ENCODE data around the gene PTPRG.

The PTPRG gene

DNA sequence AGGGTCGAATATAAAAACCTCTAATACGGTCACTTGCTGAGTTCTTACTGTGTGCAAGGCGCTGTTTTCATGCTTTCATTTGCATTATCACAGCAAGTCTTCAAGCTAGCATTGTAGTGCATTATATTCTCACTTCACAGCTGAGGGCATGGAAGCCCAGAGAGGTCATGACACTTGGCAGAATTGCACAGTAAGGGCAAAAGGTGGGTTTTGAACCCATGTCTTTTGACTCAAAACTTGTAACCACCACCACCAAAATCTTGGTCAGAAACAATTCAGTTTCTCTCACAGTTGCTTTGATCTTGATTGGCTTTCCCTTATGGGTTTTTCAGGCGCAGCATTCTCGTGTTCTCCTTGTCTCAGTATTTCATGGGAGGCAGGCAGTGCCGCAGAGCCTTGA lies 371.1 kb downstream of the PTPRG start:
- DNase-seq (ENCODE audit: extremely low spot score, insufficient read length, low read depth): no peak

DNA sequence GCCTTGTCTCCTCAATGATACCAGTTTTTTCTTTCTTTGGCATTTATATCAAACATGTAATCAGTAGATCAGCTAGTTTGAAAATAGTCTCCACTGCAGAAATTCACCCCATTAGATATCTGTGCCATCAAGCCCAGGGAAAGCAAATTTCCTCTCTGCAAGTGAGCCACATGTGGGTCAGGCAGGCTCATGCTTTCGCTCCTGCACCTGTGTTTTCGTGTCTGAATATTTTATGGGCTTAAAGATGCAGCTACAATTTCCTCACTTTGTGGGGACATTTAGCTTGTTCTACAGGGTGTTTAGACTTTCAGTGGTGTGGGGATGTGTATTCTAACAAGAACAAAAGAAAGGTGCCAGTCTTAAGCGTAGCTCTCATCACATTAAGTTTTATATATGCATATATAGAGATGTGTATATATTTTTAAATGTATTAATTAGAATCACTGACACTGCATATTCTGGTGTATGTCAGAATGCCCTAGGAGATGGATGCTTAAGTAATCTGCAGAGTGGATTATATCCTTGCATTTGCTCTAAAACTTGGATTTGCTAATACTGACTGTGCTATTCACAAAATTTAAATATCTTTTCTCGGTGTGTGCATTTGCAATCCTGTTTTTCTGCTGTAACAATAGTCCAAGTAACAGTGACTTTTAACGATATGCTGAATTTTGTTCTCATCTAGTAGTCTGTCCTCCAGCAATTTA lies 372.6 kb downstream of the PTPRG start:
- no peak for FAIRE-seq
- DNase-seq (ENCODE audit: extremely low spot score, insufficient read length, low read depth): no peak

More for the DNA sequence above, 371.1 kb downstream of the PTPRG start:
- no peak for FAIRE-seq

DNA sequence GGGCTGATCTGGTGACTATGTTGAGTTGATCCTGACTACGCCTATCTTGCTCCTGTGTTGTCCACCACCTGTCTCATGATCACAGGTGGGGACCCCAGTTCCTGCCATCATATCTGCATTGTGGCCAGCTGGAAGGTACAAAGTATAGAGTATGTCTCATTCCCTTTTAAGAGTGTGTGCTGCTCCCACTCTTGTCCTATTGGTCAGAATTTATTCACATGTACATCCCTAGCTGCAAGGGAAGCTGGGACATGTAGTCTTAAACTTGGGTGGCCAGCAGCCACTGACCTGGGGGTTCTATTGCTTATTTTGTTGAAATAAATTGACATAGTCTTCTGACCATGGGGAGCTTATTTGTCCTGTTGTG lies 373.1 kb downstream of the PTPRG start:
- no peak for DNase-seq (ENCODE audit: extremely low spot score, insufficient read length, low read depth)
- FAIRE-seq: no peak

DNA sequence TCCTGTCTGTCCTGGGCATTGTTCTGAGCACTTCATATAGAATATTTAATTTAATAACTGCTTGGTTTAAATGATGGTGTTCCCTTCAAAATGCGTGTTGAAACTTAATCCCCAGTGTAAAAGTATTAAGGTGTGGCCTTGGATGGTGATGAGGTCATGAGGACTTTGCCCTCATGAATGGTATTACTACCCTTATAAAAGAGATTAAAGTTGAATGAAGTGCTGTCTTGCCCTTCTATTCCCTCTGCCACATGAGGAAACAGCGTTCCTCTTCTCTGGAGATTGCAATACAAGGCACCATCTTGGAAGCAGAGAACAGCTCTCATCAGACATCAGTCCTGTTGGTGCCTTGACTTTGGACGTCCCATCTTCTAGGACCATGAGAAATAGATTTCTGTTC lies 374.4 kb downstream of the PTPRG start:
- DNase-seq (ENCODE audit: extremely low spot score, insufficient read length, low read depth) (no peak), FAIRE-seq (no peak)

DNA sequence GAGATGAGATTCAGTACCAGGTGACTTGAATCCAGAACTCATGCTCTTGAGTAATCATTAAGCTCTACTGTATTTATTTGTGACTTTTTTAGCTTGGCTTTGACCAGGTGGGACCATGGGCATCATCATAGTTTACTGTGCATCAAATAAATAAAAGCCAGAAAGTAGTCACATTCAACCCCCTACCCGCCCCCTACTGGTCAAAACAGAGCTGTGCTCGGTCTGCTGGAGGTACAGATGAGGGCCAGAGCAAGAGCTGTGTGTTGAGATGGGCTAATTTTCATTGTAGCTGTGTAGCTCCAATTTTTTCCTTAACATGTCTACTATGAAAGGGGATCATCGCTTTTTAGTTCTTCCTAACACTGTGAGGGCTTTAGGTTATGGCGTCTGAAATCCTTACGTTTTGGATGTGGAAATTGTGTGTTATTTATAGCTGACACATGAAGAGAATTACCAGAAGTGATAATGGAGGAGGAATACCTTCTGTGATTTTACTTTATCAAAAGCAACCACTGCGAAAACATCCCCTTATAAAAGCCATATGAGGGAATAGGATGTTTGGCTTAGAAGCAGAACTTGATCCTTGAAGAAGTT lies 375.1 kb downstream of the PTPRG start:
- DNase-seq (ENCODE audit: extremely low spot score, insufficient read length, low read depth): no peak

DNA sequence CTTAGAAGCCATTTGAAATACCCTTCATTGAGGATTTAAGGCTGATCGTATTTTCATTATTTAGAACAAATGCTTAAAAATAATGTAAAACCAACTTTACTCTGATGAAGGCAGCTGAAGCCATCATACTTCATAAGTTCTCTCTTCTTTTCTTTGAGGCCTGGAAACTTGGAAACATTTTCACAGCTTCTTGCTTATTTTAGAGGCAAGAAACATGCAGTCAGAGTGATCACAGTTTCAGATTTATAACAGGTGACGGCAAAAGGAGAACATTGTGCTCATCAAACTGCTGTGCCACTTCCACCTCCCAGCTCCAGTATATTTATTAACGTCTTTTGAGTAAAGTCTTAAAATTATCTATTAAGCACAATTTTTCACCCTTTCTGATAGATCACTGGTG lies 376.1 kb downstream of the PTPRG start:
- DNase-seq (ENCODE audit: extremely low spot score, insufficient read length, low read depth) (no peak), FAIRE-seq (no peak)

More for the DNA sequence above, 375.1 kb downstream of the PTPRG start:
- FAIRE-seq: peak; percentile 81

DNA sequence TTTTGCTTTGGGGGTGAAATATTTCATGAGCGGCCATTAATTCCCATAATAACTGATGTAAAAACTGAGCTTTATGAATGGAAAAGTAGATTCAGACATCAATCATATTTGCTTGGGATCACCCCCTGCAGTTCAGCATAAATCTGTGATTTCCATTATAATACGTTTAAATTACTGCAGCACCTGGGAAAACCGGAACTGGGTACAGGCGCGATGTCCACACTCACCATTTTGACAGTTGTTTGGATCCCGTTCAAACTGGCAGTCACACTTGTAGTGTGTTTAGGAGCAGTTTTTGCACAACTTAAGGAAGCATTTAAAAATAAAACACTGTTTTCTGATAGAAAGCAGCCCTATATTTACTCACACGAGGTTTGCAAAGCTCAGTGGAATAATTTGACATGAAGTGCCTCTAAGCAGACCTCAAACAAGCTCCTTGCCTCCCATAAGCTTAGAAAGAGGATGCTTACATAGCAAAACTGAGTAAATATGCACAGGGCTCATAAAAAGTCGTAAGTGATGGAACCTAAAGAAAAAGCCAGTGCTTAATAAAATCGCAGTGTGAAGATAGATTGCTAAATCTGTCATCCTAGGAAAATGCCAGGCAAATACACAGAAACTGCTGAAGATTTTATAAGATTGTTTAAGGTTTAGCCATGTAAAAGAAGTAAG lies 377.6 kb downstream of the PTPRG start:
- DNase-seq (ENCODE audit: extremely low spot score, insufficient read length, low read depth): no peak

DNA sequence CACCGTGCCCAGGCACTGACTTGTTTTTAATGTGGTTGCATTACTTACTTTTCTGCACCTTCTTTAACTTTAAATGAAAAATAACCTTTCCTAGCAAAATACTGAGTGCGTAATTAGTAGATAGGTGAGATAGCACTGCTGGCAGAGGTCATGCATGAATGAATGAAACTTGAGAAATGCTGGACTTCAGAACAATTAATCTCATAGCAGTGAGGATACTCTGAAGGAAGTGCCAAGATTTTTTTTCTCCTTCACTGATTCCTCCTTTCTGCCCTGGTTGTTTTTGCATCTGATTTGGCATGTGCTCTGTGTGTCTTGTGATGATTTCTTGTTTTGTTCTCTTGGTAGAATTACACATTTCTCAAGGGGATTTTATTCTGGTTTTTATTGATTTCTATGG lies 378.9 kb downstream of the PTPRG start:
- FAIRE-seq: no peak

More for the DNA sequence above, 377.6 kb downstream of the PTPRG start:
- FAIRE-seq: no peak

DNA sequence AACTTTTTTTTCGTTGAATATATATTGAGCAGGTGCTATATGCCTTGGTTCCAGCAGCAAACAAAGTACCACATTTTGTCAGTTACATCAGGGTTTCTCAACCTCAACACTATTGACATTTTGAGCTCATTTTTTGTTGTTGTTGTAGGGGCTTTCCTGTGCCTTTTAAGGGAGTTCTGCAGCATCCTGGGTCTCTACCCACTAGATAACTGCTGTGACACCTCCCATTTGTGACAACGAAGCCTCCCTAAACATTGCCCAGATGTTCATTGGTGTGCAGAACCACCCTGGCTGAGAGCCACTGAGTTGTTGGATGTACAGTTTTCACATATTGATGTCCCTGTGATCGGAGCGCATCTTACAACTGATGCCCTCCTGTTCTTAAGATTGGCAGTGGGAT lies 382.6 kb downstream of the PTPRG start:
- DNase-seq (ENCODE audit: extremely low spot score, insufficient read length, low read depth) (no peak), FAIRE-seq (no peak)

More for the DNA sequence above, 378.9 kb downstream of the PTPRG start:
- DNase-seq (ENCODE audit: extremely low spot score, insufficient read length, low read depth): no peak

DNA sequence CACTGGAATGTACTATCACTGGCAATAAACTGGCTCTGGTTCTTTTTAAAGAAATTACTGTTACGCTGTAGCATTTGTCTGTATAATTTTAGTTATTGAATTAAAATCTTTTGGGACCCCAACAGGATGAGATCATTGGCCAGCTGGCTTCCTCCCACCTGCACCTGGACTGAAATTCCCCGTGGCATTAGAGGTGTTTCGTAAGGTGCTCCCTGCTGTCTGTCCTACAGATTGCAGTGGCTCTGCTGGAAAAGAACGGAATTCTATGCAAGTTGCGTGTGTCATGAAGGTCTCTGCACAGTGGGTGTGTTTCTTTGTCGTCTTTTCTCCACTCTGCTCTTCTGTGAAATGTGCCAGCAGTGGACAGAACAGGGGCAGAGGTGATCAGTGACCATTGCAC lies 383.4 kb downstream of the PTPRG start:
- FAIRE-seq: no peak
- no peak for DNase-seq (ENCODE audit: extremely low spot score, insufficient read length, low read depth)

DNA sequence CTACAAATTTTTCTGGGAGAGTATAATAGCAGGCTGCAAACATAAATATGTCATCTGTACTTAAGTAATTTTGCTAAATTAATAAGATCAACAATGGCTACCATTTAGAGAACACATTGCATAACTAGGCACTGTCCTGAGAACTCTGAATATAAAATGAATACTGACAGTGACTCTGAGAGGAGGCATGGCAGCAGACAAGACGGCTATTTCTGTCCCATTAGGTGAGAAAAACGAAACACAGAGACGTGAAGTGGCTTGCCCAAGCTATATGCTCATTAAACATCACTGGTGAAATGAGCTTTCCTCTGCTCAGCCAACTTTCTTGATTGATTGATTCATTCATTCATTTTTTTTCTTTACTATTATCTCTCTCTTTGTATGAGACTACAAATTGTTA lies 384.3 kb downstream of the PTPRG start:
- FAIRE-seq (no peak), DNase-seq (ENCODE audit: extremely low spot score, insufficient read length, low read depth) (no peak)

DNA sequence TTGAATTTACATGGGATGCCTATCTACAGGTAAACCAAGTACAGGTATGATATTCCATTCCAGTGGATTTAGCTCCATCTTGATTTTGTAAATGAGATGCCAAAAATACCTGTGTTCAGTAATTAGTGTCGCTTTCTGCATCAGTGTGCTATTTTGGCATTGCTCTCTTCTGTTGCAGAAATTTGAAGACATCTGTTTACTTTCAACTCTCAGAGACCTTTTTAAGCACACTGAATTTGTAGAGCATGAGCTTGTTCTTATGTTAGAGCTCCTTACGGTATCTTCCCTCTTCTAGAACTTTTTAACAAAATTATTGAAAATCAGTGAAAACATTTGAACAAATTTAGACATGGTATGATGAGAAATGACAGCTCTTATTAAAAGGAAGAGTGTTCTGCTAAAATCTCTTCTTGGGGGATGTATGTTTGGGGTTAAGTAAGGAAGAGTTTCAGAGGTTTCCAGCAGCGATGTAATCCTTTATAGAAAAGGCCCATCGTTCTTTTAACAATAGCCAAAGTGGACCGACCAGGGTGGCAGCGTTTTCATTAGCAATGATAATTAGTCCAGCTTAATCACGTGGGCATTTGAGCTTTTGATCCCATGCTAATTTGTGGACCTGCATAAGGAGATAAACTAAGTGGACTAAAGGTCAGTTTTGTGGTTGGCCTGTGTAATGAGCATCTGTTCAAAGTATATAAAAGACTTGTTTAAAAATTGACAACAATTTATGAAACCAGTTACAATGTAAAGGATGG lies 385.4 kb downstream of the PTPRG start:
- FAIRE-seq (no peak), DNase-seq (ENCODE audit: extremely low spot score, insufficient read length, low read depth) (no peak)

DNA sequence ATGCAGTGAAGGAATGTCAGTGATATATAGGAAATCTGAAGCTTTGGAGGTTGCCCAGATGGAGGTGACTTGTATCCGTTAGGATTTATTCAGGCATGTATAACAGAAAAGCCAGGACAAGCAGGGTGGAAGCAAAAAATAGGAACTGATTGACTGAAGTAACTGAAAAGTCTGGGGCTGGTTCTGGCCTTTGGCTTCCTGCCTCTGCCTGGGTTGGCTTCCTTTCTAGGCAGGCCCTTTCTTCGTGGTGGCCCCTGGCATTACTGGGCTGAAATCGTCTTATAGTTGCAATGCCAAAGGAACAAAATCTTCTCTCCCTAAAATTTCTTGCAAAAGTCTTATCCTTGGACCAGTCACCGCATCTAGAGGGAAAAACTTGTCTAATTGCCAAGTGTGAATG lies 386.1 kb downstream of the PTPRG start:
- DNase-seq (ENCODE audit: extremely low spot score, insufficient read length, low read depth): no peak
- FAIRE-seq: no peak

DNA sequence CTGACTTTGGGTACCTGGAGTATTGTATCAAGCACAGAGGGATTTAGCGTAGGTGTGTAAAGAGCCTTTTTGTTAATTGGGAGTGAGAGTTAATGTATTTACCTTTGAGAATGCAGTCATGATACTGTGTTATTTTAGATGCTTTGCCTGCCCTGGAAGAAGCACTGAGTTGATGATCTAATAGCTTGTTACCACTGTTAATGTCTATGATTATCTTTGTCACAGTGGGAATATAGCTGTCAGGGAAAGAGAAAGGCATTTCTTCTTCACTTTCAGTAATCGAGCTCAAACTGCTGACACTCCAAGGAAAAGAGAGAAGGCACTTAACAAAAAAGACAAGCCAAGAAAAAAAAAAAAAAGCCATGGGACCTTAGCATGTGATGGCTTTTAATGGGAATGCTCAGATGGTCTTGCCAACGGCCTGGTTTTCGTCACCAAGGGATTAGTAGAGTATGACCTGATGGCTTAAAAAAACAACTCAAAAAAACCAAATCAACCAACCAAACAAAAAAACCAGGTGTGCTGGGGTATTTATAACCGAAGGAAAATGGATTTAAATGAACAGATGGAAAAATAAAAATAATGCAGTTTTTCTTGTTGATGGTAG lies 387.4 kb downstream of the PTPRG start:
- DNase-seq (ENCODE audit: extremely low spot score, insufficient read length, low read depth) (no peak), FAIRE-seq (no peak)

DNA sequence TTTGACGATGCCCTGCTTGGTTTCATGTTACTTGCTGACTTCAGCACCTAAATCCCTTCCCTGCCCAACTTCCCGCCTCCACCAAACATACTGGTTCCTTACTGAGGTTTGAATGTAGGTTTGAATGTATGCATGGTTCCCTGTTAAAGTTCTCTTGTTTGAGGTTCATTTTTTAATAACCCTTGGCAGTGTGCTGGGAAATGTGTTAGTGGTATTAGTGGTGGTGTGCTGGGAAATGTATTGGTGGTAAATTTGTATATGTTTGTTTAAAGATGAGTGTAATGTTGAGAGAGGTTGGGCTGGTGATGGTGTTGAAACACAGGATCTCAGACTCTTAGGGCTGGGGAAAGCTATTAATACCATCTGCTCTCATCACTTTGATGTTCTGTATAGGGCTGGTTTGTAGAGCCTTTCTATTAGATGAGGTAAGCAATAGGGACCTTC lies 392.7 kb downstream of the PTPRG start:
- FAIRE-seq (no peak), DNase-seq (ENCODE audit: extremely low spot score, insufficient read length, low read depth) (no peak)

DNA sequence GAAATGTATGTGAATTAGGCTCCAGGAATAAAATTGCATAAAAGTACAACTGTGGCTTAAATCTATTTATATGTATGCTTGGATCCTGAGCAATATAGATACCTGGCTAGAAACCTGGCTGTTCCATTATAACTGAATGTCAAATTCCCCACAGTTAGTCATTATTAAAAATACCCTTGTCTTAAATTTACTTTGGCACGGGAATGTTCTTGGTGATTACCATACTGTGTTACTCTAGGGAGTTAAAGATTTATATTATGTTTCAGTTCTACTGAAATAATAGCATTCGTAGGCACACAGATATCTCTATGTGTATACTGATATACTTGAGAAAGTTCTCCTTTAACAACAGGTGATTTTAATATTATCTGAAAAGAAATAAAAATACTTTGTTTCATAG lies 394.1 kb downstream of the PTPRG start:
- DNase-seq (ENCODE audit: extremely low spot score, insufficient read length, low read depth) (no peak), FAIRE-seq (no peak)

DNA sequence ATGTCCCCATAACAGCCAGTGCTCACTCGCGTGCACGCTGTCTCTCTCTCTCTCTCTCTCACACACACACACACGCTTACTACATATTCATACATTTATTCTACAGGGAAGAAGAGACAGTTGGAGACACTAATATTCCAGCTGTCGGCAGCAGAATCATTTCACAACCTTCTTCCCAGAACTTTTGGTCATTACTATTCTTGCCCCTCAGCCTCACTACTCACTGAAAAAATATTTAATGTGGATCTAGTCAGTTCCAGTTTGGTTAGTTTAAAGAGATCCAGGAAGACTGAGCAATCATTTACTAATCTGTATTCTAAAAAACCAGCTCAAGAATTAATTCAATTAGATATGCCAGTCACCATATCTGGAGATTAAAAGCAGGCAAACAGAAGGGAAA lies 394.9 kb downstream of the PTPRG start:
- FAIRE-seq: no peak

DNA sequence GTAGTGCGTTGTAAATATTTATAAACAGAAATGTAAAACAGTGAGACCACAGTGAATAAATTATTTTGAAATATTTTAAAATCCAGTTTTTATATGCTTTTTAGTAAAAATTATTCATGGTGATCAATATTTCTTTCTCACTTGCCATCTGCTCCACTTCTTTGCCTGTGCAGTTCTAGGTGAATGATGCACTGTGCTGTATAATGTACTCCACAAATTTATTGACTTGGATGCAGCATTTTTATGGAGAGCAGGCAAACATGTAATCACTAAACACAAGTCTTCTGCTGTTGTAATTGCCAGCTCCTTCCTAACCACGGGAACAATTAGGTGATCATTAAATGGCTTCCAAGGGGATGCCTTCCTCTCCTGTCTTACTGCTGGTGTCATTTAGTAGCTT lies 395.9 kb downstream of the PTPRG start:
- DNase-seq (ENCODE audit: extremely low spot score, insufficient read length, low read depth) (no peak), FAIRE-seq (no peak)

More for the DNA sequence above, 394.9 kb downstream of the PTPRG start:
- no peak for DNase-seq (ENCODE audit: extremely low spot score, insufficient read length, low read depth)

DNA sequence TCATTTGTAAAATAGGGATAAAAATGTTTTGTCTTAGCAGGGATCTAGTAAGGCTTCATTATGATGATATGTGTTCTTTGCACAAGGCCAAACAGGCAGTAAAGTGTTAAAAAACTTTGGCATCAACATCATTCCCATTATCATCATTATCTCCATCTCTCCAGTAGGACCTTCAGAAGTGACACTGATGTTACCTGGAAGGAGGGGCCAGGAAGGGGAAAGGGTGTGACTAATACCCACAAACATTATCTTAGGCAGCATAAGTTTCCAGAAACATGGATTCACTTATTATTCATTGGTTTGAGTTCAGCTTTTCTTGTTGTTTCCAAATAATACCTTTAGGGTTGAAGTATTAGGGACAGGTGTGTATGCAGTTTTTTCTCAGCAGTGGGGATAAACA lies 399.6 kb downstream of the PTPRG start:
- no peak for FAIRE-seq
- no peak for DNase-seq (ENCODE audit: extremely low spot score, insufficient read length, low read depth)

DNA sequence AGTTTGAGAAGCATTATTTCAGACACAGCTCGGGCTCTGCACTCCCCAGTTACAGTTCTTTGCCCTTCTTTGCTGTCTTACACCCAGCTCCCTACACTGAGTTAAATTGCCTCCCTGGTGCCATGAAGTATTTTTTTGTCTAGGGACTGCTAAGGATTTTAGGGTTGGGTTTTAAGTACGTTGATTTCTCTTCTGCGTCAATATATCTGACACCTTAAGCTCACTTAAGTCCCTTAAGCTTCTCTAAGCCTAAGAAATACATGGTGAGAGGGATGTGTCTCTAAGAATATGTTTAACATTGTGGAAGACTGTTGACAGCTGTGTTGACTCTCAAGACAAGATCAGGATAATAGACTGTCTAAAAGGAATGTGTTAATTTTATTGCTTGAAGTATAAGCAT lies 400.5 kb downstream of the PTPRG start:
- FAIRE-seq (no peak), DNase-seq (ENCODE audit: extremely low spot score, insufficient read length, low read depth) (no peak)
